ENCODE measurements around the gene PRKCA.
A peak's percentile ranks its signal among the peaks of the same experiment; 100 is the strongest.

- peak; percentile 56 to 75 for TF ChIP-seq RAD21 (conservative IDR thresholded peaks at IDR 0.05 in 1 of 2, IDR thresholded peaks at IDR 0.05 in 1 of 2)
- TF ChIP-seq CTCF (IDR thresholded peaks at IDR 0.05) = peak; percentile 41; the same call in 2 of the 3 replicates
- no peak for TF ChIP-seq CEBPB (IDR thresholded peaks at IDR 0.05)
- TF ChIP-seq ESRRA (IDR thresholded peaks at IDR 0.05; ENCODE audit: borderline replicate concordance, low read length) = no peak
- no peak for TF ChIP-seq PBX3 (IDR thresholded peaks at IDR 0.05)
- TF ChIP-seq REST (IDR thresholded peaks at IDR 0.05) = no peak
- no peak for TF ChIP-seq POLR2A (IDR thresholded peaks at IDR 0.05; ENCODE audit: low read length)
- TF ChIP-seq ZFP36 (IDR thresholded peaks at IDR 0.05; ENCODE audit: borderline replicate concordance, partially characterized antibody) = no peak
- no peak for TF ChIP-seq CBX2 (IDR thresholded peaks at IDR 0.05; ENCODE audit: borderline replicate concordance, low read depth)
- TF ChIP-seq HMGXB4 (CRISPR knock-in tag; IDR thresholded peaks at IDR 0.05; ENCODE audit: borderline replicate concordance) = no peak
These were observed 12.2 kb upstream of the PRKCA start for GRCh38 chr17:66290101-66290722.
